Measurements from ENCODE around the gene PRM1. TPM values are rescaled to one million over a fixed set of nuclear protein-coding genes. Genes with fewer than 3 reads are reported as not detected.

The PRM1 gene
- total and polyA plus RNA-seq, 2 of the 13 experiments (the other 11 are each of a cell fraction or from before 2014, with no cell fraction given) = not detected

DNA sequence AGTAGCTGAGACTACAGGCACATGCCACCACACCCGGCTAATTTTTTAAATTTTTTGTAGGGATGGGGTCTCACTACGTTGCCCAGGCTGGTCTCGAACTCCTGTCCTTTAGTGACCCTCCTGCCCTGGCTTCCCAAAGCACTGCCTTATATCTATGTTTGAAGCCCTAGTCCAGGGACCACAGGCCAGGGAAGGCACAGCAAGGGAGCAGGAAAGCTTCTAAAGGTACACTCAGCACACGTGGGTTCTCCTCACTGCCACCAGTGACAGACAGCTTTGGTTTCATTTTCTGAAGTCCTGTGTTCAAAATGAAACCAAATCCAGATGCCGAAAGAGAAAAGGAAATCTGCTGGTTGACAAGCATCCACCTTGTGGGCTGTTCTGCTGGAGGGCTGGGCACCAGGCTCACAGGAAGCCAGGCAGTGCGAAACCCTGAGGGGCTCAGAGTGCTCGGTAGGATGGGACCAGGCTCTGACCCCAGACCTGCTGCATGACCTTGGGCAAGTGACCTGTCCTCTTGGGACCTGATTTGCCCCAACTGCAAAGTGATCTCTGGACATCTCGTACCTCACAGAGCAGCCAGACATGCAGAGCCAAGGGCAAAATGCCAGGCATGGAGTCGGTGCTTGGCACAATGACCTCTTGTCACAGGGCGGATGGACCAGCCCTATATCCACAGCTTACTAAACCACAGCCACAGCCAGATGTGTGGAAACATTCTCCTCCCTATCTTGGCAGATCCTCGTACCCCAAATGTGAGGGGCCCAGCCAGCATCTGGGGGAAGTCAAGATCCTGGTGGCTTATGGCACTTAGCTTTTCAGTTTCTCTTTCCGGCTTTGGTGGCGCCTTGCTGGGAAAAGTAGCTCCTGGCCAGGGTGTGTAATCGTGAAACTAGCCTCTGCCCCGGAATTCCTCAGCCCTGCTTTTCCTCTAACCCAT, 22.3 kb downstream of the PRM1 start (continued):
- TF ChIP-seq ZNF484 (CRISPR knock-in tag; IDR thresholded peaks at IDR 0.05; ENCODE audit: borderline replicate concordance, low read depth) (no peak), EZH2 (conservative IDR thresholded peaks at IDR 0.05; ENCODE audit: low read depth, low read length) (no peak), SNAI1 (CRISPR knock-in tag; IDR thresholded peaks at IDR 0.05; ENCODE audit: borderline replicate concordance) (no peak), SOX13 (IDR thresholded peaks at IDR 0.05) (no peak), SOX13 (CRISPR knock-in tag; conservative IDR thresholded peaks at IDR 0.05 in 1 of 2, IDR thresholded peaks at IDR 0.05 in 1 of 2) (peak in 1 of 2 experiments; percentile 18; a peak in 2 of 4 replicates), ZBTB7B (CRISPR knock-in tag; IDR thresholded peaks at IDR 0.05) (peak; percentile 73; the same call in 1 of the 2 replicates), CEBPG (CRISPR knock-in tag; IDR thresholded peaks at IDR 0.05) (peak; percentile 3; the same call in 1 of the 2 replicates), U2AF2 (IDR thresholded peaks at IDR 0.05; ENCODE audit: low read depth, low read length) (no peak), ZNF713 (CRISPR knock-in tag; IDR thresholded peaks at IDR 0.05) (0 out of 2 replicates have a peak, but pooled peaks have one; percentile 38), ZNF10 (CRISPR knock-in tag; IDR thresholded peaks at IDR 0.05; ENCODE audit: borderline replicate concordance, low read depth) (no peak), ZFP1 (CRISPR knock-in tag; IDR thresholded peaks at IDR 0.05) (no peak)
- TF ChIP-seq, protein P1, sequence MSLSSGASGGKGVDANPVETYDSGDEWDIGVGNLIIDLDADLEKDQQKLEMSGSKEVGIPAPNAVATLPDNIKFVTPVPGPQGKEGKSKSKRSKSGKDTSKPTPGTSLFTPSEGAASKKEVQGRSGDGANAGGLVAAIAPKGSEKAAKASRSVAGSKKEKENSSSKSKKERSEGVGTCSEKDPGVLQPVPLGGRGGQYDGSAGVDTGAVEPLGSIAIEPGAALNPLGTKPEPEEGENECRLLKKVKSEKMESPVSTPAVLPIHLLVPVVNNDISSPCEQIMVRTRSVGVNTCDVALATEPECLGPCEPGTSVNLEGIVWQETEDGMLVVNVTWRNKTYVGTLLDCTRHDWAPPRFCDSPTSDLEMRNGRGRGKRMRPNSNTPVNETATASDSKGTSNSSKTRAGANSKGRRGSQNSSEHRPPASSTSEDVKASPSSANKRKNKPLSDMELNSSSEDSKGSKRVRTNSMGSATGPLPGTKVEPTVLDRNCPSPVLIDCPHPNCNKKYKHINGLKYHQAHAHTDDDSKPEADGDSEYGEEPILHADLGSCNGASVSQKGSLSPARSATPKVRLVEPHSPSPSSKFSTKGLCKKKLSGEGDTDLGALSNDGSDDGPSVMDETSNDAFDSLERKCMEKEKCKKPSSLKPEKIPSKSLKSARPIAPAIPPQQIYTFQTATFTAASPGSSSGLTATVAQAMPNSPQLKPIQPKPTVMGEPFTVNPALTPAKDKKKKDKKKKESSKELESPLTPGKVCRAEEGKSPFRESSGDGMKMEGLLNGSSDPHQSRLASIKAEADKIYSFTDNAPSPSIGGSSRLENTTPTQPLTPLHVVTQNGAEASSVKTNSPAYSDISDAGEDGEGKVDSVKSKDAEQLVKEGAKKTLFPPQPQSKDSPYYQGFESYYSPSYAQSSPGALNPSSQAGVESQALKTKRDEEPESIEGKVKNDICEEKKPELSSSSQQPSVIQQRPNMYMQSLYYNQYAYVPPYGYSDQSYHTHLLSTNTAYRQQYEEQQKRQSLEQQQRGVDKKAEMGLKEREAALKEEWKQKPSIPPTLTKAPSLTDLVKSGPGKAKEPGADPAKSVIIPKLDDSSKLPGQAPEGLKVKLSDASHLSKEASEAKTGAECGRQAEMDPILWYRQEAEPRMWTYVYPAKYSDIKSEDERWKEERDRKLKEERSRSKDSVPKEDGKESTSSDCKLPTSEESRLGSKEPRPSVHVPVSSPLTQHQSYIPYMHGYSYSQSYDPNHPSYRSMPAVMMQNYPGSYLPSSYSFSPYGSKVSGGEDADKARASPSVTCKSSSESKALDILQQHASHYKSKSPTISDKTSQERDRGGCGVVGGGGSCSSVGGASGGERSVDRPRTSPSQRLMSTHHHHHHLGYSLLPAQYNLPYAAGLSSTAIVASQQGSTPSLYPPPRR (CRISPR knock-in tag; IDR thresholded peaks at IDR 0.05; ENCODE audit: borderline replicate concordance) = no peak; the same call in 1 of the 2 replicates
- TF ChIP-seq, protein P2, sequence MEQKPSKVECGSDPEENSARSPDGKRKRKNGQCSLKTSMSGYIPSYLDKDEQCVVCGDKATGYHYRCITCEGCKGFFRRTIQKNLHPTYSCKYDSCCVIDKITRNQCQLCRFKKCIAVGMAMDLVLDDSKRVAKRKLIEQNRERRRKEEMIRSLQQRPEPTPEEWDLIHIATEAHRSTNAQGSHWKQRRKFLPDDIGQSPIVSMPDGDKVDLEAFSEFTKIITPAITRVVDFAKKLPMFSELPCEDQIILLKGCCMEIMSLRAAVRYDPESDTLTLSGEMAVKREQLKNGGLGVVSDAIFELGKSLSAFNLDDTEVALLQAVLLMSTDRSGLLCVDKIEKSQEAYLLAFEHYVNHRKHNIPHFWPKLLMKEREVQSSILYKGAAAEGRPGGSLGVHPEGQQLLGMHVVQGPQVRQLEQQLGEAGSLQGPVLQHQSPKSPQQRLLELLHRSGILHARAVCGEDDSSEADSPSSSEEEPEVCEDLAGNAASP (CRISPR knock-in tag; IDR thresholded peaks at IDR 0.05; ENCODE audit: borderline replicate concordance) = peak; percentile 95; the same call in 1 of the 2 replicates
- TF ChIP-seq, protein P3, sequence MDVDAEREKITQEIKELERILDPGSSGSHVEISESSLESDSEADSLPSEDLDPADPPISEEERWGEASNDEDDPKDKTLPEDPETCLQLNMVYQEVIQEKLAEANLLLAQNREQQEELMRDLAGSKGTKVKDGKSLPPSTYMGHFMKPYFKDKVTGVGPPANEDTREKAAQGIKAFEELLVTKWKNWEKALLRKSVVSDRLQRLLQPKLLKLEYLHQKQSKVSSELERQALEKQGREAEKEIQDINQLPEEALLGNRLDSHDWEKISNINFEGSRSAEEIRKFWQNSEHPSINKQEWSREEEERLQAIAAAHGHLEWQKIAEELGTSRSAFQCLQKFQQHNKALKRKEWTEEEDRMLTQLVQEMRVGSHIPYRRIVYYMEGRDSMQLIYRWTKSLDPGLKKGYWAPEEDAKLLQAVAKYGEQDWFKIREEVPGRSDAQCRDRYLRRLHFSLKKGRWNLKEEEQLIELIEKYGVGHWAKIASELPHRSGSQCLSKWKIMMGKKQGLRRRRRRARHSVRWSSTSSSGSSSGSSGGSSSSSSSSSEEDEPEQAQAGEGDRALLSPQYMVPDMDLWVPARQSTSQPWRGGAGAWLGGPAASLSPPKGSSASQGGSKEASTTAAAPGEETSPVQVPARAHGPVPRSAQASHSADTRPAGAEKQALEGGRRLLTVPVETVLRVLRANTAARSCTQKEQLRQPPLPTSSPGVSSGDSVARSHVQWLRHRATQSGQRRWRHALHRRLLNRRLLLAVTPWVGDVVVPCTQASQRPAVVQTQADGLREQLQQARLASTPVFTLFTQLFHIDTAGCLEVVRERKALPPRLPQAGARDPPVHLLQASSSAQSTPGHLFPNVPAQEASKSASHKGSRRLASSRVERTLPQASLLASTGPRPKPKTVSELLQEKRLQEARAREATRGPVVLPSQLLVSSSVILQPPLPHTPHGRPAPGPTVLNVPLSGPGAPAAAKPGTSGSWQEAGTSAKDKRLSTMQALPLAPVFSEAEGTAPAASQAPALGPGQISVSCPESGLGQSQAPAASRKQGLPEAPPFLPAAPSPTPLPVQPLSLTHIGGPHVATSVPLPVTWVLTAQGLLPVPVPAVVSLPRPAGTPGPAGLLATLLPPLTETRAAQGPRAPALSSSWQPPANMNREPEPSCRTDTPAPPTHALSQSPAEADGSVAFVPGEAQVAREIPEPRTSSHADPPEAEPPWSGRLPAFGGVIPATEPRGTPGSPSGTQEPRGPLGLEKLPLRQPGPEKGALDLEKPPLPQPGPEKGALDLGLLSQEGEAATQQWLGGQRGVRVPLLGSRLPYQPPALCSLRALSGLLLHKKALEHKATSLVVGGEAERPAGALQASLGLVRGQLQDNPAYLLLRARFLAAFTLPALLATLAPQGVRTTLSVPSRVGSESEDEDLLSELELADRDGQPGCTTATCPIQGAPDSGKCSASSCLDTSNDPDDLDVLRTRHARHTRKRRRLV (CRISPR knock-in tag; IDR thresholded peaks at IDR 0.05) = peak; percentile 68; the same call in 1 of the 2 replicates
